ENCODE measurements around the gene COX7C. TPM values are rescaled to one million over a fixed set of nuclear protein-coding genes. Genes with fewer than 3 reads are reported as not detected.

Gene COX7C
- total and polyA plus RNA-seq, 9 of the 15 experiments (the other 6 are each of a cell fraction or from before 2014, with no cell fraction given): 576 to 1,783 (median 996) TPM

- no peak for TF ChIP-seq KLF10 (CRISPR knock-in tag; IDR thresholded peaks at IDR 0.05)
- 0 out of 2 replicates have a peak, but pooled peaks have one; percentile 49 for TF ChIP-seq E2F3 (CRISPR knock-in tag; IDR thresholded peaks at IDR 0.05)
- 0 out of 2 replicates have a peak, but pooled peaks have one; percentile 47 for TF ChIP-seq PYGO2 (tag; IDR thresholded peaks at IDR 0.05)
- peak; percentile 74; the same call in 1 of the 2 replicates for TF ChIP-seq EHMT2 (IDR thresholded peaks at IDR 0.05)
- no peak for TF ChIP-seq SMARCC2 (IDR thresholded peaks at IDR 0.05; ENCODE audit: low read depth)
- TF ChIP-seq ARHGAP35 (IDR thresholded peaks at IDR 0.05; ENCODE audit: partially characterized antibody): no peak
- TF ChIP-seq ZNF311 (CRISPR knock-in tag; IDR thresholded peaks at IDR 0.05): 0 out of 2 replicates have a peak, but pooled peaks have one; percentile 9
- TF ChIP-seq MGA (IDR thresholded peaks at IDR 0.05): peak; percentile 45; the same call in 1 of the 2 replicates
- peak; percentile 21; the same call in 1 of the 2 replicates for TF ChIP-seq ZNF589 (CRISPR knock-in tag; IDR thresholded peaks at IDR 0.05; ENCODE audit: low read depth)
Measured at GRCh38 chr5:86617309-86617755, 409 bp upstream of the COX7C start (continued).
